Activated naive CD8-positive, alpha-beta T cell treated with anti-CD3 and anti-CD28 coated beads, Interleukin-2, amount 50 U/mL, for 24 hours (primary cell): ENCODE results near the gene SARM1.

Source experiments
- ATAC-seq: fragments of 150-1000 bp; cut with Tn5 transposase; one replicate; pipeline ENCODE4 v1.10.0; 2021
- DNase-seq: peaks from one replicate; pipeline ENCODE4 v3.0.0; 2021
- H3K27ac Mint-ChIP-seq: one replicate; pipeline ENCODE4 v1.8.0; 2021; ENCODE audit warnings: mild to moderate bottlenecking, mixed read lengths
- H3K27me3 Mint-ChIP-seq: one replicate; pipeline ENCODE4 v1.8.0; 2021; ENCODE audit warnings: mixed read lengths
- H3K36me3 Mint-ChIP-seq: one replicate; pipeline ENCODE4 v1.8.0; 2021; ENCODE audit warnings: low read depth, mixed read lengths
- H3K4me1 Mint-ChIP-seq: one replicate; pipeline ENCODE4 v1.8.0; 2021; ENCODE audit warnings: mixed read lengths
- H3K4me3 Mint-ChIP-seq: one replicate; pipeline ENCODE4 v1.8.0; 2021; ENCODE audit warnings: mild to moderate bottlenecking, moderate library complexity, mixed read lengths
- H3K9me3 Mint-ChIP-seq: one replicate; pipeline ENCODE4 v1.8.0; 2021; ENCODE audit warnings: mixed read lengths

SARM1 gene

DNA sequence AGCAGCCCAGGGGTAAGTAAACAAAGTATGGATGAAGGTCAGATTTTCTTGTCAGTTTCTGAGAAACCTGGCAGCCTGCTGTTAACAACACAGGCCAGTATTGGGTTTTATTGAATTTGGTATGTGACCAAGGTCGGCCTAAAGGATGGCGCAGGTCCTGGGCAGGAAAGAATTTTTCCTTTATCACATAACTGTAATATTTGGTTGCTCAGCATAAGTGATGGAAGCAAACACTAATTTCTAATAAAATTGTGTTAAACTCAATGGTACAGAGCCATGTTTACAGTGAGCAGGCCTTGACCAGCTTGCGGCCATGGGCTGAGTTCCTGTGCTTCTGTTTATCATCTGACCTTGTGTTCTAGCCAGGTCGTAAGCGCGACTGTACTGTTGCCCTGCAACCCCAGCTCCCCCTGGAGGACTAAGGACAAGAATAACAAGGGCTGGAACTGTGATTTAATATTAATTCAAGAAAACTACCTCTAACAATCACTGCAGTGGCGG lies 24.7 kb upstream of the SARM1 start:
- Mint-ChIP-seq H3K27ac (no peak overlapping the region), H3K27me3 (no peaks in the 10 kb centered on the region), H3K4me1 (no peaks in the 10 kb centered on the region), H3K36me3 (peaks cover 38% of the 10 kb centered on the region), H3K4me3 (no peak overlapping the region), H3K9me3 (no peaks in the 10 kb centered on the region)
- DNase-seq, result no peak
- ATAC-seq, result no peak

DNA sequence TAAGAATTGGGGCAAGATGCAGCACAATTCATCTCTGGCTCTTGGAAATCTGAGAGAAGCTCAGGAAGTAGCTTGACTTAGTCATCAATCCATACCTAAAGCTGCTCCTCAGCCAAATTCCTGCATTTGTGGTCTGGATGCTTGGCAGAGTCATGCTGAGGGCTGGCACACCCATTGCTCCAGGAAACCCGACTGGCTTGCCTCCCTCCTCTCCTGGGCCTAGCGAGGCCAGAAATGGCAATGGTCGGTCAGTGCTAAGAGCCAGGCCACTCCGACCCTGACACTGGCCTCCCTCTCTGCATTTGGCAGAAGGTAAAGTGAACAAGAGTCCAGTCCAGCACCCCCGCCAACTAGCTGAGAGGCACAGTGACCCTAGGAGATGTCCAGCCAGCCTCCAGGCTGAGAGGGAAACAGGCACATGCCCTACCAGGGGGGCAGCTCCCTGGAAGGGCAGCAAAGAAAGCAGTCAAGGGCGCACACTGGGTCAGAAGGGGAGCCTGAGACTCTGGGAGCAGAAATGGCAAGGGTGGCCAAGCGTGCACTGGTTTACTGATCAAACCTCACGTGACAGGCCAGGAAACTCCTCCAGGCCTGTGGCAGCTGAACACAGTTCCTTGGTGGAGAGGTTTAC lies 24.1 kb upstream of the SARM1 start:
- no peaks in the 10 kb centered on the region for H3K27me3 Mint-ChIP-seq
- no peak overlapping the region for H3K4me3 Mint-ChIP-seq
- peaks cover 40% of the 10 kb centered on the region for H3K36me3 Mint-ChIP-seq
- no peaks in the 10 kb centered on the region for H3K9me3 Mint-ChIP-seq
- no peaks in the 10 kb centered on the region for H3K4me1 Mint-ChIP-seq
- DNase-seq (no peak), ATAC-seq (no peak)
- no peak overlapping the region for H3K27ac Mint-ChIP-seq

DNA sequence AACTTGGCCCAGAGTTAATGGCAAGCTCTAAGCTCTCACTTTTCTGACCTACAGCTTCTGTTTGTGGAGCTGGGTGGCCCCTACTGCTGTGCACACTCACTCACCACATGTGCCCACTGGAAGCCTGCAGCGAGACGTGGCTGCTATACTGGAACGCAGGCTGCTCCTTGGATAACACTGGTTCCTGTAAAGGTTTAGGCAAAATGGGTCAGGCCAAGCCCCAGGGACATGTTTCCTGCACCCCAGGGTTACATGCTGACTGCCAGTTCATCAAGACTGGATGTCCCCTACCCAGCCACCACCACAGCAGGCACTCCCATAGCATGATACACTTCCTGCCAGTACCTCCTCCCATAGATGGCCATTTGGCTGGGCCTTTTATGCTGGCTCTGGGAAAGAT lies 22.5 kb upstream of the SARM1 start:
- Mint-ChIP-seq H3K27me3 (no peaks in the 10 kb centered on the region), H3K36me3 (peaks cover 41% of the 10 kb centered on the region), H3K4me1 (no peaks in the 10 kb centered on the region), H3K27ac (no peak overlapping the region), H3K4me3 (no peak overlapping the region), H3K9me3 (no peaks in the 10 kb centered on the region)
- DNase-seq, result no peak
- no peak for ATAC-seq

DNA sequence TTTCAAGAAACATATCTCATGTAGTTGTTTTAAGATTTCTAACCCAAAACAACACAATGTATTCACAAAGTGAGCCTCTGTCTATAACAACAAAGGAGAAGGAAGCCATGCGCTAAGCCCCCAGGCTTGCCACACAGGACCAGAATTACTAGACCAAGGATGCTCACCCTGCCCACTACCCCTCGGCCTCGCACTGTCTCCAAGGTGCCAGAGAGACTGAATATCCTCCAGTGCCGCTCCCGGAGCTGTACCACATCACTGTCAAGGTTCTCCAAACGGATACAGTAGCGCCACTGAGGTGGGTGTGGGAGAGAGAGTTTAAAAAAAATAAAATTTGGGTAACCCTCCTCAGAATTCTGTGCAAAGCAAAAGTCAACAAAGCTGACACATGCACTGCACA lies 21.2 kb upstream of the SARM1 start:
- Mint-ChIP-seq H3K4me1 (peaks cover 6% of the 10 kb centered on the region), H3K27me3 (no peaks in the 10 kb centered on the region), H3K4me3 (no peak overlapping the region), H3K27ac (no peak overlapping the region), H3K9me3 (no peaks in the 10 kb centered on the region), H3K36me3 (peaks cover 43% of the 10 kb centered on the region)
- DNase-seq, result no peak
- no peak for ATAC-seq

DNA sequence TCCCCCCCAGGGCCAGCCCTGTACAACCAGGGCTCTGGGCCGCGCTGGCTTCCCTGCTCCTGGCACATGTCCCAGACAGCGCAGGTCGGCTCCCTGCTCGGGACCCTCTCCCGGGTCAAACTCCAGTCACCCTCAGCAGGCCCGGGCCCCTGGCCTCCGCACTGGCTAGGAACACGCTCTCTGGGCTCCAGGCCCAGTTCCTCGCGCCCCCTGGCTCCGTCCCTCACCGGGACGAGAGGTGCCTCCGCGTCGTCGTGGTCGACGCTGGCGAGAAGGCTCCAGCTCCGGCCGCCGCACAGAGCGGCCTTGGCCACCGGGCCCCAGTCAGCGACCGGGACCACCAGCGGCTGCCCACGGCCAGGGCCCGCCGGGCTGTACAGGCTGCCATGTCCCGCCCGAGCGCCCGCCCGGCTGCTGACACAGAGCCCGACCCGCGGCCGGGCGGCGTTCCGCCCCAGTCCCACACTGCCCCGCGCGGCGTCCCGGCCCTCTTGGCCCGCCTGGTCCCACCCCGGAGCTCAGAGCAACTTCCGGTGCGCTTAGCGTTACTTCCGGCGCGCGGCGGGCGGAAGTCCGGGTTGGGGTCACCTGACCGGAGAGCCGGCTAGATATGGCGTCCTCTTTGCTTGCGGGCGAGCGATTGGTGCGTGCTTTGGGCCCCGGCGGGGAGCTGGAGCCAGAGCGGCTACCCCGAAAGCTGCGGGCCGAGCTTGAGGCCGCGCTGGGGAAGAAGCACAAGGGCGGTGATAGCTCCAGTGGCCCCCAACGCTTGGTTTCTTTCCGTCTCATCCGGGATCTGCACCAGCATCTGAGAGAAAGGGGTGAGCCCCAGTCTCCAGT lies 14.2 kb upstream of the SARM1 start, which contains the start of gene POLDIP2:
POLDIP2 (minus strand) TSS at position 467 of the 840 bp plus-strand sequence; CDS start at position 388, 79 bp downstream.
- peak within 1 kb of the TSS; percentile 91 for H3K27ac Mint-ChIP-seq
- H3K9me3 Mint-ChIP-seq, result no peaks in the 10 kb centered on the region
- H3K27me3 Mint-ChIP-seq, result no peaks in the 10 kb centered on the region
- peak within 1 kb of the TSS; percentile 90 for H3K4me3 Mint-ChIP-seq
- peak; percentile 100 for ATAC-seq
- DNase-seq, result peak; percentile 97
- H3K36me3 Mint-ChIP-seq, result peaks cover 24% of the 10 kb centered on the region
- peaks cover 31% of the 10 kb centered on the region for H3K4me1 Mint-ChIP-seq

DNA sequence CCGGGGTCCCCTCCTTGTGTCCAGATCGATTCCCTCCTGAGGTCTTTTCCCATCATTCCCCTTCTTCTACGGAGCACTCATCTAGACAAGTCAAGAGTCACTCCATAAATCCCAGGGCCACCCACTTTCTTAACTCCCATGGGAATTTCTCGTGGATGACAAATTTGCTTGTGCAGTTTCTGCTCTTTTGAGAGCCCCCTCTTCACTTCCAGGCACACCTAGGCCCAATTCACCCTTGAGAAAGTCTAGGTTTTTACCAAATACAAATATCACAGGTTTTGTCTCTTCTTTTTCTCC lies 13.6 kb upstream of the SARM1 start:
- DNase-seq (no peak), ATAC-seq (no peak)
- peak overlapping the region; percentile 91 for H3K27ac Mint-ChIP-seq
- H3K9me3 Mint-ChIP-seq, result no peaks in the 10 kb centered on the region
- H3K27me3 Mint-ChIP-seq, result no peaks in the 10 kb centered on the region
- H3K4me3 Mint-ChIP-seq, result peak overlapping the region; percentile 90
- H3K36me3 Mint-ChIP-seq, result peaks cover 23% of the 10 kb centered on the region
- peaks cover 31% of the 10 kb centered on the region for H3K4me1 Mint-ChIP-seq

DNA sequence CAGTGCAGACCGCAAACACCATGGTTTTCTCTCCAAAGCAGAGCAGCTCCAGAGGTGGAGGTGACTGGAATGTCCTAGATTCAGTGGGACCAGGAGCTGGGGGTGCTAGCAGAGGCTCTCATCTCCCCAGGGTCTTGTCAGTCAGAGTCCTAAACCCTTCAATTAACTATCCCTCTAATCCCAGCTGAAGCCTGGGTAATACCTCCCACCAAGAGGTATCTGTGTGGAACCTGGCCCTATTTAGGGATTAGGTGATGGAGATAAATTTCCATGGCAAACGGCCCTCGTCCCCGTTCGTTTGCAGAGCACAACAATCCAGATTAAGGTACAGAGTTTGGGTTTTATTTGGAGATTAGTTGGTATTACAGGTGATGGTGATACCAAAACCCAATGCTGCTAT lies 8.3 kb upstream of the SARM1 start:
- Mint-ChIP-seq H3K36me3 (peaks cover 14% of the 10 kb centered on the region), H3K27ac (no peak overlapping the region)
- DNase-seq, result no peak

DNA sequence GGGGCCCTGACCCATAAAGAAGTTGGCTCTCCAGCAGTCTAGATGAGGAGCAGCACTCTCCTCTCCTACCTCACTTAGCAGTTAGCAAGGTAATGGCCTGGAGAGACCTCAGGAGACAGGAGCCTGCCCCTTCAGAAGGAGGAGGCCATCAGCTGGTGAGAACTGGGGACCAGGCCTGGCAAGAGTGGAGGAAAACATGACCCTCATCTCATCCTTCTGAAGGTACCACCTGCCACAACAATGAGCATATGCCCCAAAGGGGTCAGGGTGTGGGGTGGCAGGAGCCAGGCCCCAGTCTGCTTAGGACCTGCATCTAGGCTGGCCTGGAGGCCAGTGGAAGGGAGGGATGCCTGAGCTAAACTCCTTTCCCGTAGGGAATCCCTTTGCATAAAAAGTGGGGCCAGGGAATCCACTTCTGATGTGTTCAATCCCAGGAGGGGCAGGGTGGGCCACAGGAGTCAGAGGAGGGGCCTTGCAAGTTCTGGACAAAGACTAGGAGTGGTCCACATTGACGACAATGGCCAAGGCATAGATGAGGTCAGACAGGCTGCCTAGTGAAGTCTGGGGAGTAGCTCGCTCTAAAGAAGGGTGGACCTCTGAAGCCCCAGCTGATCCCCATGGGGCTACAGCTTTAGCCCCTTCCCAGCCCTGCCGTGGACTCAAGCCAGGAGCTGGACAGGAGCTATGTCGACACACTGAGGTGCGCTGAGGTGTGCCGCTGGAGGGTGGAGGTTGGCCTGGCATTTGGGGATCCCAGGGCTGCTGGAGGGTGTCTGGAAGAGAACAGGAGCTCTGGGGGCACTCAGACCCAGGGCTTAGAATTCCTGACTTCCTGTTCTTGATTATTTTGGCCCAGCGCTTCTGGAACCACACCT lies 7.5 kb upstream of the SARM1 start:
- H3K27me3 Mint-ChIP-seq, result no peaks in the 10 kb centered on the region
- H3K36me3 Mint-ChIP-seq, result peaks cover 14% of the 10 kb centered on the region
- no peak for ATAC-seq
- H3K4me3 Mint-ChIP-seq, result no peak overlapping the region
- H3K9me3 Mint-ChIP-seq, result no peaks in the 10 kb centered on the region
- DNase-seq, result no peak
- peaks cover under 1% of the 10 kb centered on the region for H3K4me1 Mint-ChIP-seq
- H3K27ac Mint-ChIP-seq, result no peak overlapping the region

More for the DNA sequence above, 8.3 kb upstream of the SARM1 start:
- Mint-ChIP-seq H3K4me3 (no peak overlapping the region), H3K27me3 (no peaks in the 10 kb centered on the region), H3K9me3 (no peaks in the 10 kb centered on the region), H3K4me1 (peaks cover 9% of the 10 kb centered on the region)
- ATAC-seq, result no peak

DNA sequence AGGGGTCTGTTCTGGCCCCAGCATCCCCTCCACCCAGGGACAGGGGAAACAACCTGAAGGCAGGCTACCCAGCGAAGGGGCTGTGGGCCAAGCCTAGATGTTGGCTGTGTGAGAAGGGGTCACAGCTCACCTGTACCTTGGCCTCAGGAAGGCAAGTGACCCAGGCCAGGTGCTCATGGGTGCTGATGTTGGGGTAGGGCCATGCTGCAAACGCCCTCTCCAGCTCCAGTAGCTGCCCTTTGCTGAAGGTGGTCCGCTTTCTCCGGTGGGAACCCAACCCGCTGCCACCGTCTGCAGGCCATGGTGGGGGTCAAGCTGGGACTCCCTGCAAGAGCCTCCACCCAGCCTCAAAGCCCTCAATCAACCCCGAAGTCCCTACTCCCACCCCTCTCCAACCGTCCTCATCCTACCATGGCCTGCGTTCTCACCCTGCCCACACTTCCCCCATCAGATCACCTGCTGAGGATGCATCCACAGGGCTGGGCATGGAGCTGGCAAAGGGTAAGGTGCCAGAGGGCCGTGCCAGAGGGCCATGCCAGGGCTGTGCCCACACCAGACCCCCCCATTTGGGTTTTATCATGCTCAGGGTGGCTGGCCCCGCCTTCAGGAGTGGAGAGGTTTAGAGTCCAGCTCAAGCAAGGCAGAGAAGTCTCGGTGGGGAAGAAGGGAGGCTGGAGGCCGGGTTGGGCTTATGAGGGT lies 6.7 kb upstream of the SARM1 start, which contains the start of gene SEBOX:
SEBOX (minus strand) TSS at position 535 of the 699 bp plus-strand sequence; CDS start at position 487, 48 bp downstream.
- Mint-ChIP-seq H3K36me3 (peaks cover 10% of the 10 kb centered on the region), H3K4me1 (no peaks in the 10 kb centered on the region), H3K27ac (no peak within 1 kb of the TSS), H3K9me3 (no peaks in the 10 kb centered on the region), H3K4me3 (no peak within 1 kb of the TSS), H3K27me3 (no peaks in the 10 kb centered on the region)
- DNase-seq, result no peak
- ATAC-seq, result no peak

DNA sequence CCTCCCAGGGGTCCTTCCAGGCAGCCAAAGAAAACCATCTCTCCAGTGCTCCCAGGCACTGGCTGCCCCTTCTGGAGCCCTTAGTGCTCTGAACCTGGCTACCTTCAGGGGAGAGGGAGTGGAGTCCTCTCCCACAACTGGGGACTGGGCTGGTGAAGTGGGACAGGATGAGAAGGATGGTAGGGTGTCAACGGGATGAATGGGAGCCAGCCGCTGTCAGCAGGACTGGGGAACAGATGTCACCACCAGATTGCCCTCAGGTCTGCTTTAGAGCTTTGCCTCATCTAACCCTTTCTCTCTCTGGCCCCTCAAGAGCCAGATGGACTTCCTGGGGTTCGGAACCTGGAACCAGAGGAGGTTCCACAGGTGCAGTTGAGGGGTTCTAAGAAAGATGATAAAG lies 6.0 kb upstream of the SARM1 start:
- H3K27ac Mint-ChIP-seq, result no peak overlapping the region
- H3K4me1 Mint-ChIP-seq, result no peaks in the 10 kb centered on the region
- H3K27me3 Mint-ChIP-seq, result no peaks in the 10 kb centered on the region
- DNase-seq (no peak), ATAC-seq (no peak)
- H3K4me3 Mint-ChIP-seq, result no peak overlapping the region
- no peaks in the 10 kb centered on the region for H3K9me3 Mint-ChIP-seq
- peaks cover 6% of the 10 kb centered on the region for H3K36me3 Mint-ChIP-seq

DNA sequence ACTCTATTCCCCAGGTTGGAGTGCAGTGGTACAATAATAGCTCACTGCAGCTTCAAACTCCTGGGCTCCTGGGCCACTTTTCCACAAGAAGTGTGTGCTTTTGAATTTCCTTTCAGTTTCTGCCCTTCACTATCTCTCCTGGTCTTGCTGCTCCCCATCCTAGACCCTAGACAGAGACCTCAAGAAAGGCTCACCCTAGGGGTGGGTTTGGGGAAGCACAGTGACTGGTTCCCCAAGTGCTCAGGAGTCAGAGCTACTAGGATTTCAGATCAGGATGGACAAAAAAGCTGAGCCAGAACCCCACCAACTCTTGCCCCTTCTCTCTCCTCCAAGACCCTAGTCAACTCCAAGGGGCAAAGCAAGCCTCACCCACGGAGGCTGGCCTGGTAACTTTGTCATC lies 4.9 kb upstream of the SARM1 start:
- Mint-ChIP-seq H3K27ac (no peak overlapping the region), H3K4me3 (no peak overlapping the region)

DNA sequence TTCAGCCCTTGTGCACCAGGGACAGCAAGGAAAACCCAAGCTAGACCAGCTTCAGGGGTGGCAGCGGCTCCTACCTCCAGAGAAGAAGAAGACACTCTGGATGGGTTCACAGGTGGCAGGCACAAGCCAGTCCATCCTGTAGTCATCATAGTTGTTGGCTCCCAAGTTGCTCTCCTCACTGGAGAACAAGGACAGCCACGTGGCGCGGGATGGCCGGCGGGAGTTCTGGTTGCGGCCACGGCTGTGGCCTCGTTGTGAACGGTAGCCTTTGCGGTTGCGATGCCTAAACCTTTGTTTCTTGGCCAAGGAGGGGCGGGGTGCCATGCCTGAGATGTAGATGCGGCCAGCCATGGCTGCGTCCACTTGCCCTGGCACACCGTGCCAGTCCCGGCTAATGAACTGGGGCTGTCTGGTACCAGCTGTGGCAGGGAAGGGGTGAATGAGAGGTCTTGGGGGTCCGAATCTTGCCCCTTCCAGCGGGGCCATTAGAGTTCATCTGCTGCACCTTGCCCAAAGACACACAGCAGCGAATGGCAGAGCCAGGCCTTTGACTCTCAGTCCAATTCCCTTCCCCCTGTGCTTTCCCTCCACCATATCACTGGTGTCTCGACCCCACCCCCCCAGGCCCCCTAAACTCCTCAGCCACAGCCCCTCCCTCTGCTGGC lies 3.7 kb upstream of the SARM1 start:
- H3K27ac Mint-ChIP-seq, result no peak overlapping the region
- H3K36me3 Mint-ChIP-seq, result peaks cover under 1% of the 10 kb centered on the region
- H3K27me3 Mint-ChIP-seq, result no peaks in the 10 kb centered on the region
- no peak for ATAC-seq
- H3K4me3 Mint-ChIP-seq, result no peak overlapping the region
- no peaks in the 10 kb centered on the region for H3K9me3 Mint-ChIP-seq
- DNase-seq, result no peak
- H3K4me1 Mint-ChIP-seq, result peaks cover 9% of the 10 kb centered on the region

More for the DNA sequence above, 4.9 kb upstream of the SARM1 start:
- Mint-ChIP-seq H3K27me3 (no peaks in the 10 kb centered on the region), H3K36me3 (peaks cover 4% of the 10 kb centered on the region), H3K9me3 (no peaks in the 10 kb centered on the region), H3K4me1 (peaks cover 5% of the 10 kb centered on the region)
- ATAC-seq, result no peak
- no peak for DNase-seq

DNA sequence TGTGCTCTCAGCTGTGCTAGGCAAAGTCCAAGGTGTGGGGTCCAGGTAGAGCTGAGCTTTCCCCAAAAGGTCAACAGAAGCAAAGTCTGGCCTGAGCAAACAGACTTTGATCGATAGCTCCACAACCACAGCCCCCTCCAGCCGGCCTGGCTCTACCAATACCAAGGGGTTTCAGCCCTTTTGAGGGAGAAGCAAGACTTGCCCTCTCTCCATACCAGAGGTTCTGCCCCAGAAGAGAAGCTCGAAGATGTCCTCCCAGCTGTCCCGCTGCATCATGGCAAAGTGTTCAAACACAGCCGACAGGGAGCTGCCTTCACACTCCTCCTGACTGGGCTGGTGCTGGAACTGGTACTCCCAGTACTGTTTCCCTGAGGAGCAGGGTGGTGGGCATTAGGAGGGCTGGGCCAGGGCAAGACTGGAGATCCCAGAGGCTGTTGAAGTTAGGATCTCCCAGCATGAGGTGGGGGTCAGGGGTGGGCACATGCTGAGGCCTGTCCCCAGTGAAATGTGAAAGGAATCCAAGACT lies 3.1 kb upstream of the SARM1 start:
- no peak for DNase-seq
- no peaks in the 10 kb centered on the region for H3K27me3 Mint-ChIP-seq
- ATAC-seq, result no peak
- no peaks in the 10 kb centered on the region for H3K9me3 Mint-ChIP-seq
- peaks cover 15% of the 10 kb centered on the region for H3K4me1 Mint-ChIP-seq
- no peak overlapping the region for H3K4me3 Mint-ChIP-seq
- peaks cover 6% of the 10 kb centered on the region for H3K36me3 Mint-ChIP-seq
- no peak overlapping the region for H3K27ac Mint-ChIP-seq
